Brain microvascular endothelial cell (primary cell): ENCODE results near the gene ARHGEF37.

Experiments used
- DNase-seq: peaks from one replicate; pipeline ENCODE4 v3.0.0-alpha.2; 2020
- H3K27ac ChIP-seq: fragments of 250-450 bp; sonication (Bioruptor Pico); 2 replicates; pipeline ENCODE4 v1.5.1; 2020; ENCODE audit warnings: mild to moderate bottlenecking, moderate library complexity
- H3K27me3 ChIP-seq: fragments of 250-450 bp; sonication (Bioruptor Pico); replicated peaks from 2 replicates; pipeline ENCODE4 v1.5.1; 2020; ENCODE audit warnings: mild to moderate bottlenecking
- H3K36me3 ChIP-seq: fragments of 250-450 bp; sonication (Bioruptor Pico); replicated peaks from 2 replicates; pipeline ENCODE4 v1.5.1; 2020; ENCODE audit warnings: mild to moderate bottlenecking
- H3K4me3 ChIP-seq: 2 replicates; pipeline ENCODE4 v1.5.1; 2011; ENCODE audit warnings: low read depth, mild to moderate bottlenecking, control low read depth, low read length, moderate library complexity
- in situ Hi-C: cut with HindIII; loops from 2 replicates; pipeline ENCODE4 v1.10.0; 2017; ENCODE audit warnings: low sequenced_read_pairs, low pct_ligation_motif_present
- TF ChIP-seq, protein P1 (sequence below): IDR thresholded peaks from 2 replicates; pipeline ENCODE4 v1.5.1; 2011; ENCODE audit warnings: low read depth, mild to moderate bottlenecking, moderate library complexity, low read length, control low read depth, inconsistent platforms; ENCODE audit errors: missing control alignments

ARHGEF37 gene

DNA sequence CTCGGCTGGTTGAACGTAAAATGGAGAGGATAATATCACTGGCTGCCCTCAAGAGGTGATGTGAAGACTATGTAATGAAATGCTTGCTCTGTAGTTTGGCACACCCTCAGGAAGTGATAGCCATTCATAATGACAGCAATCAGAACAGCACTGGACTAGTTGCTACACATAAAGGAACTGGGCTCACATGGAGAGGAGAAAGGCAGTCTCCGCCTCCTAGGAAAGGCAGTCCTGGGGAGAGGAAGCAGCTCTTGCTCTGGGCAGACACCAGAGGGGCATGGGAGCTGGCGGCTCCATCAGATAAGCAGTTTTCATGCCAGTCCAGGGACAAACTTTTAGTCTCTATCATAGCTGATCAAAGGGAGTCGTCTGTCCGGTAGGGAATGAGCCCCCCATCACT, 46.9 kb downstream of the ARHGEF37 start:
- Histone ChIP-seq H3K36me3 (no peaks in the 10 kb centered on the region), H3K4me3 (no peak overlapping the region), H3K27ac (no peak overlapping the region), H3K27me3 (no peaks in the 10 kb centered on the region)
- DNase-seq: no peak
- TF ChIP-seq, protein P1, sequence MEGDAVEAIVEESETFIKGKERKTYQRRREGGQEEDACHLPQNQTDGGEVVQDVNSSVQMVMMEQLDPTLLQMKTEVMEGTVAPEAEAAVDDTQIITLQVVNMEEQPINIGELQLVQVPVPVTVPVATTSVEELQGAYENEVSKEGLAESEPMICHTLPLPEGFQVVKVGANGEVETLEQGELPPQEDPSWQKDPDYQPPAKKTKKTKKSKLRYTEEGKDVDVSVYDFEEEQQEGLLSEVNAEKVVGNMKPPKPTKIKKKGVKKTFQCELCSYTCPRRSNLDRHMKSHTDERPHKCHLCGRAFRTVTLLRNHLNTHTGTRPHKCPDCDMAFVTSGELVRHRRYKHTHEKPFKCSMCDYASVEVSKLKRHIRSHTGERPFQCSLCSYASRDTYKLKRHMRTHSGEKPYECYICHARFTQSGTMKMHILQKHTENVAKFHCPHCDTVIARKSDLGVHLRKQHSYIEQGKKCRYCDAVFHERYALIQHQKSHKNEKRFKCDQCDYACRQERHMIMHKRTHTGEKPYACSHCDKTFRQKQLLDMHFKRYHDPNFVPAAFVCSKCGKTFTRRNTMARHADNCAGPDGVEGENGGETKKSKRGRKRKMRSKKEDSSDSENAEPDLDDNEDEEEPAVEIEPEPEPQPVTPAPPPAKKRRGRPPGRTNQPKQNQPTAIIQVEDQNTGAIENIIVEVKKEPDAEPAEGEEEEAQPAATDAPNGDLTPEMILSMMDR: no peak
- in situ Hi-C loops: loop anchor here (25.0 kb wide), 2 partner anchors 209 to 359 kb away; no protein-coding TSS in a partner anchor

DNA sequence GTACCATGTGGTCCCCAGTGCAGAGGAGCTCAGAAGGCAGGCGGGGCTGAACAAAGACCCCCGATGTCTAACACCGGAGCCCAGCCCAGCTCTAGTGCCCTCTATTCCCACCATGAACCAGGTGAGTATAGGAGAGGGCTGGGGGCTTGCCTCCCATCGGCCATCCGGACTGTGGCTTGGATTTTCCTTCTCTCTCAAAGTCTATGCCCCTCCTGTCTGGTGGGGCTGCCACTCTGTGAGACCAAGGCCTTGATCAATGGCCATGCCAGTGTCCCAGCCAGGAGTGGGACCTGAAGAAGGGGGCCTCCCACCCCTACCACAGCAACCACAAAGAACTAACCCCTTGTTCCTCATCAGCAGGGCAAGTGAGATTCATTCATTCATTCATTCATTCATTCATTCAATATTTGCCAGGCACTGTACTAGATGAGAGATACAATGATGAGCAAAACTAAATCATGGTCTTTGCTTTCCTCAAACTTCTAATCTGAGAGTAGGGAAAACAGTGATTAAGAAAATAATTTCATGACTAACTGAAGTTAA, 47.6 kb downstream of the ARHGEF37 start:
- no peak overlapping the region for H3K4me3 ChIP-seq
- H3K27me3 ChIP-seq: no peaks in the 10 kb centered on the region
- H3K27ac ChIP-seq: no peak overlapping the region
- TF ChIP-seq, protein P1: no peak
- no peak for DNase-seq
- no peaks in the 10 kb centered on the region for H3K36me3 ChIP-seq
- in situ Hi-C loops: loop anchor here (25.0 kb wide), 2 partner anchors 208 to 358 kb away; no protein-coding TSS in a partner anchor

GRCh38 chr5:149629421-149629820, 48.1 kb downstream of the ARHGEF37 start:
- no peaks in the 10 kb centered on the region for H3K27me3 ChIP-seq
- DNase-seq: no peak
- H3K36me3 ChIP-seq: no peaks in the 10 kb centered on the region
- in situ Hi-C loops: loop anchor here (25.0 kb wide), 2 partner anchors 208 to 358 kb away; no protein-coding TSS in a partner anchor
- TF ChIP-seq, protein P1: no peak
- H3K27ac ChIP-seq: no peak overlapping the region
- H3K4me3 ChIP-seq: no peak overlapping the region

GRCh38 chr5:149630337-149630736, 49.0 kb downstream of the ARHGEF37 start:
- no peak for DNase-seq
- Histone ChIP-seq H3K36me3 (no peaks in the 10 kb centered on the region), H3K27ac (no peak overlapping the region), H3K27me3 (no peaks in the 10 kb centered on the region), H3K4me3 (no peak overlapping the region)
- TF ChIP-seq, protein P1: no peak
- in situ Hi-C loops: loop anchor here (25.0 kb wide), 2 partner anchors 207 to 357 kb away; no protein-coding TSS in a partner anchor

- H3K36me3 ChIP-seq: no peaks in the 10 kb centered on the region
- no peaks in the 10 kb centered on the region for H3K27me3 ChIP-seq
- H3K27ac ChIP-seq: no peak overlapping the region
- in situ Hi-C loops: loop anchor here (25.0 kb wide), 2 partner anchors 206 to 356 kb away; no protein-coding TSS in a partner anchor
- no peak overlapping the region for H3K4me3 ChIP-seq
- TF ChIP-seq, protein P1: no peak
- DNase-seq: no peak
Observed at GRCh38 chr5:149631506-149631905, 50.2 kb downstream of the ARHGEF37 start.
